M059J (cell line): ENCODE measurements around the gene YIPF3. TPM values are rescaled to one million over a fixed set of nuclear protein-coding genes. Genes with fewer than 3 reads are reported as not detected.
"Not testable (repeated sequence)": the region's sequence is repeated elsewhere in the genome, so short reads cannot be mapped to it uniquely, and the experiment has no call there.

Experiments
- DNase-seq: peaks from one replicate; pipeline ENCODE4 v3.0.0-alpha.2; 2012; ENCODE audit warnings: low read depth
- total RNA-seq: library from RNA; depleted of rRNA; stranded (reverse); fragments of >200 nt; shearing (Covaris generic); gene quantifications from 2 replicates; pipeline ENCODE4 v1.2.3, GENCODE V29; 2014

Gene YIPF3
- total RNA-seq, 1 experiment from 2014 or later = 194 TPM

DNA sequence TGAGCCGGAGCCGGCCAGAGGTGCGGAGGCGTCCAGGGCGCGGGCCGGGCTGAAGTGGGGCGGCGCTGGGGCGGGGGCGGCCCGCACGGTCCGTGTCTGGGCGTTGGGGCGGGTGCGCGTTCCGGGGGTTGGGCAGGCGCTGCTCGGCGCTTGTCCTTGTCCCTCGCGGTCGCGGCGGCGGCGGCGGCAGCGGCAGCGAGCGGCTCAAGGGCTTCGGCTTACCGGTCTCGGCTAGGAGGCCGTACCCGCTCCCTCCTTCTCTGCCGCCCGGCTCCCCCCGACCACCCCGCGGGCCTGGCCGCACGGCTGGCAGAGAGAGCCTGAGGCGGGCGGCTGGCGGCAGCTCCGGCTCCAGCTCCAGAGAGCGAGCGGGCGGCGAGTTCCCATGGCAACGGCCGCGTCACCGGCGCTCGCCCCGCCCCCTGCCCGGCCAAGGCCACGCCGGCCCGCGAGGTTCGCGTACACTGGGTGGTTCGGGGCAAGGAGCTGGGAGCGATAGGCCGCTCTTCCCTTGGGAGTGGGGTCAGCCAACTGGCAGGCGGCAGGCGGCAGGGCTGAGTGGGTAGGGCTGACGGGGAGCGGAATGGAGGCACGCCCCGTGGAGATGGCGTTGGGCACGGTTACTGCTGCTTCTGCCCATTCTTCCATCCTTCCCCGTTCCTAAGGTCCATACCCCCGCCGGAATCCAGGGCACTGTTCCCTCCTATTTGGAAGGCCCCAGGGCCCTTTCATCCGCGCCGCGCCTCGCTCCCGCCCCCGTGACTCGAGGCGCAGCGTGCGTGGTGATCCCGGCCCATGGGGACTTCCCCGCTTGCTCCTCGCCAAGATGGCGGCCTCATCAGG, 6.5 kb downstream of the YIPF3 start, which contains the start of gene LRRC73:
Gene LRRC73, minus strand, starts transcription at position 363 of the 843 bp plus-strand sequence. CDS start 561 bp downstream, outside the sequence.
- DNase-seq = peak; percentile 82

DNA sequence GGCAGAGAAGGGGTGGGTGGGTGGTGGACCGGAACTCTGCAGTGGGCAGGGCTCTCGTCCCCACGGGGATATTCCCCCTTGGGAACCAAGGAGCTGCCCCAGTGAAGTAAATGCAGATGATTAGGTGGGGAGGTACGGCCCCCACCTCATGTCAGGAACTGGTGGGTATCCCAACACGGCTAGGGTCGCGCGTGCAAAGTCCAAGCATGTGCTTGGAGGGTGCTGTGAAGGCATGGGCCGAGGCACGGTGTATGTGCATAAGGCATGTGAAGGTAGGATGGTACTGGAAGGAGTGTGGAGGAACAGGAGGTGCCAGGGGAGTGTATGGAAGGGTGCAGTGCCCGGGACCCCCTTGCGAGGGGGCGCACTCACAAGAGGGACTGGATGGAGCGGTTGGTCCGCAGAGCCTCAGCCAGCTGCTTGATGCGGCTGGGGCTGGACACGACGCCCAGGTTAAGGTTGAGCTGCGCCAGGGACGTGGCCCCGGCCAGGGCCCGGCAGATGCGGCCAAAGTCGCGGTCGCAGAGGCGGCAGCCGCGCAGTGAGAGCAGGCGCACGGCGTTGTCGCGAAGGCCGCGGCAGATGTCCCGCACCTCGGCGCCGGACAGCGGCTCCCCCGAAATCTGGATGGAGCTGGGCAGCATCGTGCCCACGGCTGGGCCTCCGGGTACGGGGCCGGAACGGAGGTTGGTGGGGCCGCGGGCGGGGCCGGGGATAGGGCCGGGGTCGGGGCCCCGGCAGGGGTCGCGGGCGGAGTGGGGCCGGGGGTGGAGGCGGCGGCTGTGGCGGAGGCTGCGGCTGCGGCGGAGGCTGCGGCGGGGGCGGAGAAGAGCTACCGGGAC, 7.4 kb downstream of the YIPF3 start:
- no peak for DNase-seq

DNA sequence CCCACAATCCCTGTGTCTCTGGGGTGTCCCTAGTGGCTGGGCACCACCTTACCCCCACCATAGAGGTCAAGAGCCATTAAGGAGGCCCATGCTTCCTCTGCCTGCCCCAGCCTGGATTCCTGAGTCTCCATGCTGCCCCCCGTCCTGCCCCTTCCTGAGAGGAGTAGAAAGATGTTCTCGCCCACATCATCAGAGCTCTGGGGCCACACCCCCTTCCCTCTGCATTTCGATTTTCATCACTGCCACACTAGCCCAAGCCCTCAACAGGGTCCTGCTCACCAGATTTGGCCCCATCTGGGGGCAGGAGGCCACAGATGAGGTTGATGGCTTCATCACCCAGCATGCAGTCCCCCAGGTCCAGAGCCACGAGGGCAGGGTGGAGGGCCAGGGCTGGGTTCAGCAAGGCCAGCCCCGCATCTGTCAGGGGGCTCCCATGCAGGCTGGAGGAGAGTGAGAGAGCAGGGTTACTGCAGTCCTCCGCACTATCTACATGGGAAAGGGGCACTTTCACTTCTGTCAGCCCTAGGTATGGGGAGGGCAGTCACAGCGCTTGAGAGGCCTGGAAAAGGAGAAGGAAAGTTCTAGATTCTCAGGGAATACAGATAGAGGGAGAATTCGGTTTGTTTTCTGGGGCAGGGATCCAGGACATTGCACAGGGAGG, 8.1 kb downstream of the YIPF3 start:
- no peak for DNase-seq

DNA sequence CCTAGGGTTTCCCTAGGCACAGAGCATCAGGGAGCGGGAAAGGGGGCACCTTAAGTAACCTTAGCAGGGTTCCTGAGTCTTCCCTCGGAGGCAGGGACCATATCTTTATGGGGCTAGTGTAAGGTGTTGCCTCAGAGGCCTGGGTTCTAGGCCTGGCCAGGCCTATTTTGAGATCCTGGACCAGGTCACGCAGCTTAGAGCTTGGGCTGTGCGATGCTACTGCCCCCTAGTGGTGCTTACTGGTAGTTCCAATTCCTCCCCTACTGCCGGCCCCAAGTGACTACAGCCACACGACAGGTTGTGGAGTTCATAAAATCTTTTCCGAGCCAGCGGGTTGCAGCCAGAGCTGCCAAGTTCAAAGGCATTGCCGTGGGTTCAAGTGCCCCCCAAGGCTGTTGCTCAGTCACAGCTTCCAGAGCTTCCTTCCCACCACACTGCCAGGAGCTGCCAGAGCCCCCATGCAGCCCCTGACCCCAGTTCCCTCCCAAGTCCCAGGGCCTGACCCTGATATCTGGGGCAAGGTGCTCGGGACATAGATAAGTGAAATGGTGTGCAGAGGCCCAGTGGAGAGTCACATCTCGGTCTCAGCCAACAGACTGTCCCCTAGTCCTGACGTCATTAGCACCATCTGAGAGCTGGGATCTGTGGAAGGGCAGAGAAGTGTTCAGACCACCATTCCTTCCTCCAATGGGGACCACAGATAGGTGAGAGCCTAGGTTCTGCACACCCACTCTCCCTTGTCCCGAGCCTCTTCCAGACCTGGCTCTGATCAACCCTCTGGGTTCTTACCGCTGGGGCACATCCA, 9.9 kb downstream of the YIPF3 start:
- peak; percentile 80 for DNase-seq

DNA sequence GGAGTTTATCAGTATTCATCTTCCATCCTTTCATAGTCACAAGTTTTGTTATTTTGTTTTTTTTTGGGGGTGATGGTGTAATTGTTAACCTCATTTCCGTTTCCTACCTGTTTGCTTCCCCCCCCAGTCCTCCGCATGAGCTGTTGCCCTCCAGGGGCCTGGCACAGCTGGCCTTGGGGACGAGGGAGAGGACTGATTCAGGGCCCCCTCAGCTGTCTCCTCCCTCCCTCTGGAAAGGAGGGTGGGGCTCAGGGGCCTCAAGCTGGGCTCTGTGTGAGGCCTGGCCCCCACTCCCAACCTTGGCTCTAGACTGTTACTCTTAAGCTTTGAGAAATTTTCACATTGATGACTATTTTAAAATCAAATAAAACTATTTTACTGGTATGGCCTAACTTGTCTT, 10.6 kb downstream of the YIPF3 start:
- no peak for DNase-seq

DNA sequence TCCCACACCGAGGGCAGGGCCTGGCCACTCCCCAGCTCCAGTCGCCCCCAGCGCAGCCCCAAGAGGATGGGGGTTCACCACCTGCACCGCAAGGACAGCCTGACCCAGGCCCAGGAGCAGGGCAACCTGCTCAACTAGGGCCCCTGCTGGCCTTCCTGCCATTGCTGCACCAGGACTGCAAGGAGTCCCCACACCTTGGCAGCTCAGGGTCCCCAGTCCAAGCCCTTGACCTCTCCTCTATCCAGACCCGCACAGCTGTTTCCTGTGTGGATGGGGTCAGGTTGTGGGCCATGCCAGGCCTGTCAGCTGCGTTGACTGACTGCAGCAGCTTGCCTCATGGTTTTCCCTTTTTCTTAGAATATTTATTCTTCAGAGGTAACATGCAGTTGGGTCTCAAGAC, 11.0 kb downstream of the YIPF3 start:
- no peak for DNase-seq

DNA sequence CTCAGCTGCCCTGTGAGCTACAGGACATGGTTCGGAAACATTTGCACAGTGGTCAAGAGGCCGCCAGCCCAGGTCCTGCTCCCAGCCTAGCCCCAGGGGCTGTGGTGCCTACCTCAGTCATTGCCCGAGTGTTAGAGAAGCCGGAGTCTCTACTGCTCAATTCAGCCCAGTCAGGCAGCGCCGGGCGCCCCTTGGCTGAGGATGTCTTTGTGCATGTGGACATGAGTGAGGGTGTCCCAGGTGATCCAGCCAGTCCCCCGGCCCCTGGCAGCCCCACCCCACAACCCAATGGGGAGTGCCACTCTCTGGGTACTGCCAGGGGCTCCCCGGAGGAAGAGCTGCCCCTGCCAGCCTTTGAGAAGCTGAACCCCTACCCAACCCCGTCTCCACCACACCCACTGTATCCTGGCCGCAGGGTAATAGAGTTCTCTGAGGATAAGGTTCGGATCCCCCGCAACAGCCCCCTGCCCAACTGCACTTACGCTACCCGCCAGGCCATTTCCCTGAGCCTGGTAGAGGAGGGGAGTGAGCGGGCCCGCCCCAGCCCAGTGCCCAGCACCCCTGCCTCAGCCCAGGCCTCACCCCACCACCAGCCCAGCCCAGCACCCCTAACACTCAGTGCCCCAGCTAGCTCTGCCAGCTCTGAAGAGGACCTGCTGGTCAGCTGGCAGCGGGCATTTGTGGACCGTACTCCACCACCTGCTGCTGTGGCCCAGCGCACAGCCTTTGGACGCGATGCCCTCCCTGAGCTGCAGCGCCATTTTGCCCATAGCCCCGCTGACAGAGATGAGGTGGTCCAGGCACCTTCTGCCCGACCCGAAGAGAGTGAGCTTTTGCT, 11.8 kb downstream of the YIPF3 start:
- DNase-seq = no peak

DNA sequence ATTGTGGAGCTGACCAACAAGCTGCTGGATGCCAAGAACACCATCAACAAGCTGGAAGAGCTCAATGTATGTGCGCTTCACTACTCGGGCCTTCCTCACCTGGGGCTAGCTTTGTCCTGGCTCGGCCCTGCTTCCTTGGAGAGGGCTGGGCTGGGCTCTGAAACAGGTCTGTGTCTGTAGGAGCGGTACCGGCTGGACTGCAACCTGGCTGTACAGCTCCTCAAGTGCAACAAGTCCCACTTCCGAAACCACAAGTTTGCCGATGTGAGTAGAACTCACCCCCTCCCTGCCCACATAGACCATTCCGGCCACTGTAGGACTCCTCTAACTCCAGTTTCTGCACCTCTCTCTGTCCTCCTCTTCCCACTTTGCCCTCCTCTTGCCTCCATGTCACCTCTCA, 13.3 kb downstream of the YIPF3 start:
- no peak for DNase-seq

DNA sequence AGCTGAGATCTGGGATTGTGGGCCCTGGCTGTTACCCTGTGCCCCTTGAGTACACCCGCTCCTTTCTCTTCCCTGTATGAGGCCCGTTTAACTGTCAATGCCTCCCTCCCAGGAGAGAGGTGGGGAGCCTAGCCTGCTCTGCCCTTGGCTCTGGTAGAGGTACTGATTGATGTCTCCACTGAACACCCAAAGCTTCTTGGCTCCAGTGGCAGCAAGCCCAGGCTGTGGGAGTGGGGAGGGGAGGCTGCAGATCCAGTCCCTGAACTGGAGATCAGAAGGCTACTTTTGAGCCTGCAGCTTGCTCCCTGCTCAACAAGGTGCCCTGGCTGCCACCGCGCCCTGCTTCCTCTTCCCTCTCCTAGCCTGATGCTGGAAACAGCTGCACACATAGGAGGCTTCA, 14.1 kb downstream of the YIPF3 start:
- DNase-seq = no peak

DNA sequence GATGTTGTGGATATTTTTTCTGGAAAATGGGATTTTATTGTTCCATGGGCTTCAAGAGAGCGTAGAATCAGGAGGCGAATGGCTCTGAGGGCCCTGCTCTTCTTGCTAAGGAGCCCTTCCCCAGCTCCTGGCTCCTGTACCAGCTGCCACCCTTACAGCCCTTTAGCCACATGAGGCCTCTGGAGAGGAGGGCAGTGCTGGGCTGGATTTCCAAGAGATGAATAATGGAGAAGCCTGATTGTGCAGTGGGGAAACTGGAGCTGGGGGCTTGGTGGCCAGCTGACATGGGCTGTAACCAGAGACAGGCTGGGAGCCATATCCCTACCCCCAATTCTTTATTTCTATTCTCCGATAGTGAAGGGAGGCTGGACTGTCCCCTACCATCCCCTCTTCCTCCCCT, 15.8 kb downstream of the YIPF3 start:
- no peak for DNase-seq

DNA sequence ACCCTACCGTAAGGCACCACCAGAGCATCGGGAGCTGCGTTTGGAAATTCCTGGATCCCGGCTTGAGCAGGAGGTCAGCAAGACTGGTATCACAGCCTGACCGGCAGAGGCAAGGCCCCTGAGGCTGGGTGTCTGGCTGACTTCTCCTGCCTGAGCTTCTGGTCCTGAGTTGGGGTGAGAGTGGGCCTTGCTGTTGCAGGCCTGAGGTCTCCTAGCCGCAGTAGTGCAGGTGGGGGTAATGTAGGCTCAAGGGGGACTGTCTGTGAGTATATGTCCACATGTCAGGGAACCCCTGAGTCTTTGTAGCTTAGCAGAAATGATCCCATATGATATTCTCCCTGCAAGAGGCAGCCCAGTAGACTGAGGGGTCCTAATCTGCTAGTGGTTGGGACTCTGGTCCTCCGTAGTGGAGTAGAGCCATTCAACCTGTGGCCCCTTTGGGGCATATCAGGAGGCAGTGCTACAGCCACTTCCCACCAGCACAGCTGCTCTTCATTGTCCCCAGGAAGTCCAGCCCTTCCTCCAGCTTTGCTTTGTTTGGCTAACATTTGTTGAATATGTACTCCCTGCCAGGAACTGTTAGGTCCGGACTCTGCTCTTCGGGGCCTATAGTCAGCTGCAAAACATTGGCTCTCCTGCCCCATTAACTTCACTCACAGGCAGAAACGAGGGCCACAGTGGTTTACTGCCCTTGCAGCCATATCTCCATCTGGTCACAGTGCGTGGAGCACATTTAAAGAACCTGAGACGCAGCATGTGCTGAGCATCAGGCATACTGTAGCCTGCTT, 17.5 kb downstream of the YIPF3 start:
- no peak for DNase-seq

DNA sequence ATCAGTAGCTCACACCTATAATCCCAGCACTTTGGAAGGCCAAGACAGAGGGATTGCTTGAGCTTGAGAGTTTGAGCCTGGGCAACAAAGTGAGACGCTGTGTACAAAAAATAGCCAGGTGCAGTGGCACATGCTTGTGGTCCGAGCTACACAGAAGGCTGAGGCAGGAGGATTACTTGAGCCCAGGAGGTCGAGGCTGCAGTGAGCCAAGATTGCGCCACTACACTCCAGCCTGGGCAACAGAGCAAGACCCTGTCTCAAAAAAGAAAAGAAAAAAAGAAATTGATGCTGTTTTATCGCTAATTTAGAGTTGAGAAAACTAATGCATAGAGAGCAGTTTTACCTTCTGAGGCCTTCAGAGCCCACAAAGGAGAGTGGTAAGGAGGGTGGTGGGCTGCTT, 18.4 kb downstream of the YIPF3 start:
- not testable (repeated sequence) for DNase-seq

DNA sequence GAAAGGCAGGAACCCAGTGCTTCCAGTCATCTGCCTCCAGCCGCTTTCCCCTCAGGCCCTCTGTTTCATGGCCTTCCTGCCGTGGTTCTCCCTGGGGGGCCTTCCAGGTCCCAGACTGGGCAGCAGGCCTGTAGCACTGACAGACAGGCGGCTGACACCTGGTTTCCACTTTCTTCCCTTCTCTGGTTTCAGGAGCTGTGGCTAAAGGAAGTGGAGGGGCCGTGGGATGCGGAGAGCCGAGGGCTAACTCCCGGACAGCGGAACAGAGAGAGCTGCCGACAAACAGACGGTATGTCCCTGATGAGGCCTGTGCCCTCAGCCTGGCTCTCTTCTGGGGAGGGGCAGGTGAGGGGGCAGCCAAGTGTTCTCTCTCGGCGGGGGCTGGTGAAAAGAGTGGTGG, 19.0 kb downstream of the YIPF3 start:
- no peak for DNase-seq

DNA sequence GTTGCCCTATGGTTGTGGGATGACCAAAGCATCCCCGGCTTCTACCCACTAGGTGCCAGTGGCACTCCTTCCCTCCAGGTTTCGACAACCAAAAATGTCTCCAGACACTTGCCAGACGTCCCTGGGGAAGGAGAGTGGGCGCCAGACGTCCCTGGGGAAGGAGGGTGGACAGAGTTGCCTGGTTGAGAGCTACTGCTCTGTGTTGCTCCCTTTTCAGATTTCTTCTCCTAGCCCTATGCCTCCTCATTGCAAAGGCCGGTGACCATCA, 19.7 kb downstream of the YIPF3 start:
- no peak for DNase-seq

DNA sequence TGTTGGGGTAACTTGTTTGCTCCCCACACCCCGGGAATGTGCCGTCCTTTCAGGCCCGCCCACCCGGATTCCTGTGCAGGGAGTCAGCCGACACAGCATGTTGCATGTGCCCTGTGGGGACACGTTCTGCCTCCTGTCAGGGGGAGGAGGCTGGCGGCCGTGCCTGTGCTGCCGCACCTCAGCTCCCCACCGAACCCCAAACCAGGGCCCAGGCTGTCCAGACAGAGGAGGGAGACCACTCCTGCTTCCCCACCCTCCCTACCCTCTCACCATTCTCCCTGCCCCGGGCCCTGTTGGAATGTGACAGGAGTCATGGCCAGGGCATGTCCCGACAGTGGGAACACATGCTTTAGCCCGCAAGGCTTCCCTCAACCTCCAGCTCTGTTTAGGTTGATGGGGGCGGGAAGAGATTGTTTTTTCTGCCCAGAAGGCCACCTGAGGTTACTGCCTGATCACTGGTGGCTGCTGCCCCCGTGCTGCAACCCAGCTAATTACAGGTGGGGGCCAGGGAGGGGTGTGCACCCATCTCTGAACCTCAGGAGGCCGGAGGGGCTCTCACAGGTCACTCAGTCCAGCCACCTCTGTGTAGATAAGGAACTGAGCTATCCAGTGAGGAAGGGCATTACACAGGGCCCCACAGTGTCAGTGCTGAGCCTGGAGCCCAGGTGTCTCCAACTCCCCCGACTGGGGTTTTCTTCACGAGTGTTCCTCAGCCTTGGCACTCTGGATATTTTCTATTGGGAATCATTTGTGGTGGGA, 20.2 kb downstream of the YIPF3 start:
- peak; percentile 40 for DNase-seq

DNA sequence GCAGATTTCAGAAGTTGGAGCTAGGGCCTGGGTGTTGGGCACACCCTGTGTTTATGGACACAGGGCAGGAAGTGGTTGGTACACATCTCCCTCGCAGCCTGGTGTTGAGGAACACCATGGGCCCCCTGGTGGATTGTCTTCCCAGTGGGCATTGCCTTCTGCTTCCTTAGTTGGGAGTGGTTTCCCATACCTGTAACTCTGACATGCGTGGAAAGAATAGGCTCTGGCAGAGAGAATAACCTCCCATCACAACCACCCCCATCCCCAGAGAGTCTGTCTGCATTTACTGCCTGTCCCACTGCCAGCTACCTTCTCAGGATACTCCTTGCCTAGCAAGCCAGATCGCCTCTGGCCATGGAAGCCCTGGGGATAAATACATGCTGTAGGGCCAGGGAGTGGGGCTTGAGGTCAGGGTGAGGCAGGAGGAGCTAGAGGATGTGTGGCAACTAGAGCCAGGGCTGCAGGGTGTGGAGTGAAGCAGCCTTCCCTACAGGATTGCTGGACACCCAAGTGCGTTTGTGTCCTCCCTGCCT, 21.3 kb downstream of the YIPF3 start:
- DNase-seq = peak; percentile 57

DNA sequence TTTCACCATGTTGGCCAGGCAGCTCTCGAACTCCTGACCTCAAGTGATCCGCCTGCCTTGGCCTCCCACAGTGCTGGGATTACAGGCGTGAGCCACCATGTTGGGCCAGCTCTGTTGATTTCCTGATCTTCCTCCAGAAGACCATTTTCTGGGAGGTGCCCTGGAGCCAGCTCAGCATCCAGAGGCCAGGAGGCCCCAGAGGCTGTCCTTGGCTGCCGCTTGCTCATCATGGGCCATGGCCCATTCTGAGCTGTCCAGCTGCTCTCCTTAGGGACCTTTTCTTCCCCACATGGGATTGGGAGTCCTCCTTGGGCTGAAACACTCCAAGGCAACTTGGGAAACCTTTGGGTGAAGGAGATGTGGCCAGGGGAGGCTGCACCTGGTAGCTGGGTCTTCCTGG, 22.0 kb downstream of the YIPF3 start:
- DNase-seq = no peak

DNA sequence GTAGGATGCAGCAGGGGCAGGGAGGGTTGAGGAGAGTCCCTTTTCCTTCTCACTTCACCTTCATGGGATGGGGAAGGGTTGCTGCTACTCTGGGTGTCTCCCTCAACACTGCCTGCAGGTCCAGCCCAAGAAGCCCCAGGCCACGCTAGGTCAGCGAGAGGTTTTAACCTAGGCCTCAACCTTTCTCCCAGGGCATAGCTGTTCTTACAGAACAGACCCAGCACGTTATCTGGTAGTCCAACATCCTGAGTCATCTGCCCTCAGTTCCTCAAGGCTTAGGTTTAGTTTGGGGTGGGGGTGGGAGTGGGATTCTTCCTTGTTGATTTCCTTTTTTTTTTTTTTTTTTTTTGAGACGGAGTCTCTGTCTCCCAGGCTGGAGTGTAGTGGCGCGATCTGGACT, 22.4 kb downstream of the YIPF3 start:
- no peak for DNase-seq

DNA sequence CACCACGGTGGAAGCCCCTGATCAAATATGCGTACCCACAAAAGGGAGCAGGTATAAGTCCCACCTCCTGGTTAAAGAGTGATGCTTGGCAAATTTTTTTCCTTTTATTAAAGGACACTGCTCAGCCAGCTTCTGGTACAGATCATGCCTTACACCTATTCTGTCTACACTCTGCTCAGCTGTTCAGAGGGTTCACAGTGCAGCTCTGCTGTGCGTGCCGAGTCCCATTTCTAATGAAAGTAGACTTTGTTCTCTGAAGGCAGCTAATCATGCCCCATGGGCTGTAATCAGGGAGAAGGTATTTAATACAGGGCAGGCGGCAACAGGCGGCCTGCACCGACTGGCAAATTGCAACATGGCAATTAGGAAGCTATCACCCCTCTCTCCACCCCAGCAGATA, 22.9 kb downstream of the YIPF3 start:
- DNase-seq = no peak
